SU-DHL-6 (cell line): Measurements from ENCODE around the gene DEPDC5.

Source experiments
- H2AFZ ChIP-seq: fragments of 200-600 bp; sonication (generic); 2 replicates; pipeline ENCODE4 v1.6.1; 2014; ENCODE audit warnings: low read depth, mild to moderate bottlenecking, moderate library complexity, mixed read lengths, antibody characterized with exemption, low read length; ENCODE audit not compliant: severe bottlenecking
- H3F3A ChIP-seq: fragments of 200-600 bp; shearing (Covaris generic); 2 replicates; pipeline ENCODE4 v1.6.0; 2016; ENCODE audit warnings: antibody characterized with exemption, mild to moderate bottlenecking; ENCODE audit not compliant: insufficient read depth
- H3K27ac ChIP-seq: fragments of 200-600 bp; sonication (generic); 2 replicates; pipeline ENCODE4 v1.5.1; 2016; ENCODE audit warnings: low read depth, mild to moderate bottlenecking, low read length, moderate library complexity, mixed read lengths
- H3K27me3 ChIP-seq: fragments of 200-600 bp; sonication (generic), shearing (Covaris generic); 2 replicates; pipeline ENCODE4 v1.6.0; 2014; ENCODE audit warnings: mild to moderate bottlenecking, low read length
- H3K36me3 ChIP-seq: fragments of 200-600 bp; sonication (generic); 2 replicates; pipeline ENCODE4 v1.6.1; 2014; ENCODE audit warnings: mild to moderate bottlenecking, low read length, mixed read lengths
- H3K4me2 ChIP-seq: fragments of 300-600, 200-600 bp; shearing (Covaris generic), sonication (generic); 2 replicates; pipeline ENCODE4 v1.6.0; 2014; ENCODE audit warnings: low read length, low read depth, mild to moderate bottlenecking; ENCODE audit not compliant: poor library complexity, severe bottlenecking
- H3K4me3 ChIP-seq: fragments of 200-600 bp; sonication (generic); 2 replicates; pipeline ENCODE4 v1.5.1; 2014; ENCODE audit warnings: antibody characterized with exemption, low read length, mild to moderate bottlenecking, mixed read lengths; ENCODE audit not compliant: insufficient read depth, poor library complexity, severe bottlenecking
- H3K79me2 ChIP-seq: fragments of 200-600 bp; sonication (generic); 2 replicates; pipeline ENCODE4 v1.6.1; 2014; ENCODE audit warnings: mild to moderate bottlenecking, low read length, moderate library complexity; ENCODE audit not compliant: insufficient read depth
- H3K9ac ChIP-seq: fragments of 200-600 bp; sonication (generic); 2 replicates; pipeline ENCODE4 v1.7.0; 2014; ENCODE audit warnings: mild to moderate bottlenecking, low read length
- H3K9me2 ChIP-seq: fragments of 200-600 bp; sonication (generic); replicated peaks from 2 replicates; pipeline ENCODE4 v1.6.1; 2014; ENCODE audit warnings: low read length; ENCODE audit not compliant: insufficient read depth
- H3K9me3 ChIP-seq: fragments of 200-600 bp; sonication (generic); 2 replicates; pipeline ENCODE4 v1.6.1; 2014; ENCODE audit warnings: low read length, mixed read lengths; ENCODE audit not compliant: insufficient read depth
- H4K20me1 ChIP-seq: fragments of 200-600 bp; sonication (generic); 2 replicates; pipeline ENCODE4 v1.6.1; 2014; ENCODE audit warnings: low read depth, mild to moderate bottlenecking, antibody characterized with exemption, low read length, moderate library complexity, mixed read lengths
- EZH2phosphoT487 ChIP-seq: fragments of 200-600 bp; sonication (generic), shearing (Covaris generic); conservative IDR thresholded peaks from 2 replicates; pipeline ENCODE4 v1.6.1; 2018; ENCODE audit warnings: mild to moderate bottlenecking, antibody characterized with exemption, low read length, moderate library complexity, mixed read lengths
- TF ChIP-seq, protein P1 (sequence below): fragments of 200-600 bp; sonication (generic); IDR thresholded peaks from one replicate; pipeline ENCODE4 v1.5.1; 2017; ENCODE audit warnings: antibody characterized with exemption, mild to moderate bottlenecking, low read length, moderate library complexity; ENCODE audit not compliant: insufficient read depth, poor library complexity, severe bottlenecking

Gene DEPDC5

GRCh38 chr22:31728857-31729256 lies 25.0 kb upstream of the DEPDC5 start:
- peaks cover 5% of the 10 kb centered on the region; the same call in 1 of the 2 replicates for H3F3A ChIP-seq
- no peak overlapping the region for H3K27ac ChIP-seq
- H2AFZ ChIP-seq = no peak overlapping the region
- H3K9ac ChIP-seq = no peak overlapping the region
- H3K4me3 ChIP-seq = no peak overlapping the region
- no peak overlapping the region for H3K4me2 ChIP-seq
- H3K27me3 ChIP-seq = no peaks in the 10 kb centered on the region
- TF ChIP-seq EZH2phosphoT487 = no peak
- TF ChIP-seq, protein P1, sequence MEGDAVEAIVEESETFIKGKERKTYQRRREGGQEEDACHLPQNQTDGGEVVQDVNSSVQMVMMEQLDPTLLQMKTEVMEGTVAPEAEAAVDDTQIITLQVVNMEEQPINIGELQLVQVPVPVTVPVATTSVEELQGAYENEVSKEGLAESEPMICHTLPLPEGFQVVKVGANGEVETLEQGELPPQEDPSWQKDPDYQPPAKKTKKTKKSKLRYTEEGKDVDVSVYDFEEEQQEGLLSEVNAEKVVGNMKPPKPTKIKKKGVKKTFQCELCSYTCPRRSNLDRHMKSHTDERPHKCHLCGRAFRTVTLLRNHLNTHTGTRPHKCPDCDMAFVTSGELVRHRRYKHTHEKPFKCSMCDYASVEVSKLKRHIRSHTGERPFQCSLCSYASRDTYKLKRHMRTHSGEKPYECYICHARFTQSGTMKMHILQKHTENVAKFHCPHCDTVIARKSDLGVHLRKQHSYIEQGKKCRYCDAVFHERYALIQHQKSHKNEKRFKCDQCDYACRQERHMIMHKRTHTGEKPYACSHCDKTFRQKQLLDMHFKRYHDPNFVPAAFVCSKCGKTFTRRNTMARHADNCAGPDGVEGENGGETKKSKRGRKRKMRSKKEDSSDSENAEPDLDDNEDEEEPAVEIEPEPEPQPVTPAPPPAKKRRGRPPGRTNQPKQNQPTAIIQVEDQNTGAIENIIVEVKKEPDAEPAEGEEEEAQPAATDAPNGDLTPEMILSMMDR = no peak
- H4K20me1 ChIP-seq = peaks cover 3% of the 10 kb centered on the region; the same call in 1 of the 2 replicates
- H3K9me2 ChIP-seq = no peaks in the 10 kb centered on the region
- peaks cover 64% of the 10 kb centered on the region for H3K79me2 ChIP-seq
- H3K36me3 ChIP-seq = 0 out of 2 replicates have a peak, but pooled peaks cover 9% of the 10 kb centered on the region
- no peaks in the 10 kb centered on the region for H3K9me3 ChIP-seq

GRCh38 chr22:31730344-31730711 lies 23.5 kb upstream of the DEPDC5 start:
- no peaks in the 10 kb centered on the region for H3K27me3 ChIP-seq
- no peak overlapping the region for H3K4me2 ChIP-seq
- no peak overlapping the region for H2AFZ ChIP-seq
- TF ChIP-seq, protein P1 = no peak
- no peak for TF ChIP-seq EZH2phosphoT487
- H3K4me3 ChIP-seq = no peak overlapping the region
- no peaks in the 10 kb centered on the region for H3K9me3 ChIP-seq
- peaks cover 3% of the 10 kb centered on the region; the same call in 1 of the 2 replicates for H4K20me1 ChIP-seq
- peaks cover 67% of the 10 kb centered on the region for H3K79me2 ChIP-seq
- 0 out of 2 replicates have a peak, but pooled peaks cover 5% of the 10 kb centered on the region for H3K36me3 ChIP-seq
- no peak overlapping the region for H3K27ac ChIP-seq
- no peaks in the 10 kb centered on the region for H3K9me2 ChIP-seq
- H3F3A ChIP-seq = peaks cover 5% of the 10 kb centered on the region; the same call in 1 of the 2 replicates
- H3K9ac ChIP-seq = no peak overlapping the region

DNA sequence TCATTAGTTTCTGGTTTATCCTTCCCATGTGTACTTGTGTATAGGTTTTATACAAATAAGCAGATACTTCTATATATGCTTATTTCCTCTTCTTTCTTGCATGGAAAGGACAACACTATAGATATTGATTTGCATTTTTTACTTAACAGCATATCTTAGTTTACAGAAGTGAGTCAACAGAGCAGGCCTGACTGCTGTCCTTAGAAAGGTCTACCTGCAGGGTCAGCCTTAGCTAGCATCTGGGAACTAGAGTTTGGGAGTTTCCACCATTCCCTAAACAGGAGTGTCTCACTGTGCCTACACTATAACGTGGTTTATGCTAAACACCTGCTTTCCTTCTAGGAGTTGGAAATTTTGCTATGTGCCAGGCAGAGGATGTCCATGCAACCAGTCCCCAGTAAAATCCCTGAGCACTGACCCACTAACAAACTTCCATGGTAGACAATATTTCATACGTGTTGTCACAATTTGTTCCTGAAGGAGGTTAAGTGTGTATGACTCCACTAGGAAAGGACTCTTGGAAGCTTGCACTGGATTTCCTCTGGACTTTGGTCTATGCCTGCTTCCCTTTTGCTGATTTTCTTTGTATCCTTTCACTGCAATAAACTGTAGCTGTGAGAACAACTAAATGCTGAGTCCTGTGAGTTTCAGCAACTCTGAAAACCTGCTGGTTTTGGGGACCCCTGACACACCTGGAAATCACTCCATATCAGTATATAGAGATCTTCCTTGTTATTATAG lies 21.6 kb upstream of the DEPDC5 start:
- Histone ChIP-seq H2AFZ (no peak overlapping the region), H3K27ac (no peak overlapping the region), H3K79me2 (peaks cover 80% of the 10 kb centered on the region)

More for the DNA sequence above, 21.6 kb upstream of the DEPDC5 start:
- no peaks in the 10 kb centered on the region for H3K27me3 ChIP-seq
- 0 out of 2 replicates have a peak, but pooled peaks cover 5% of the 10 kb centered on the region for H3K36me3 ChIP-seq
- H3F3A ChIP-seq = peaks cover 5% of the 10 kb centered on the region; the same call in 1 of the 2 replicates
- H4K20me1 ChIP-seq = peaks cover 3% of the 10 kb centered on the region; the same call in 1 of the 2 replicates
- H3K4me3 ChIP-seq = no peak overlapping the region
- TF ChIP-seq, protein P1 = no peak
- TF ChIP-seq EZH2phosphoT487 = no peak
- H3K9me2 ChIP-seq = no peaks in the 10 kb centered on the region
- H3K9me3 ChIP-seq = no peaks in the 10 kb centered on the region
- H3K9ac ChIP-seq = no peak overlapping the region
- H3K4me2 ChIP-seq = no peak overlapping the region
